Upper lobe of right lung (tissue), 1 donor: ENCODE data around the gene PLCH2. TPM values are rescaled to one million over a fixed set of nuclear protein-coding genes. Genes with fewer than 3 reads are reported as not detected.

Experiments used
- ATAC-seq: fragments of 200-7000 bp; cut with Tn5 transposase; one replicate; pipeline ENCODE4 v1.9.1; 2020; ENCODE audit warnings: mild to moderate bottlenecking, moderate library complexity
- DNase-seq: peaks from one replicate; pipeline ENCODE4 v3.0.0-alpha.2; 2020
- H3K27ac ChIP-seq: fragments of 200-600 bp; one replicate; pipeline ENCODE4 v1.8.0; 2022
- H3K27me3 ChIP-seq: fragments of 200-600 bp; one replicate; pipeline ENCODE4 v1.8.0; 2022; ENCODE audit warnings: mild to moderate bottlenecking
- H3K36me3 ChIP-seq: fragments of 200-600 bp; one replicate; pipeline ENCODE4 v1.8.0; 2022
- H3K4me1 ChIP-seq: fragments of 200-600 bp; one replicate; pipeline ENCODE4 v1.8.0; 2022
- H3K4me3 ChIP-seq: fragments of 200-600 bp; one replicate; pipeline ENCODE4 v1.8.0; 2022; ENCODE audit warnings: mild to moderate bottlenecking
- H3K9me3 ChIP-seq: fragments of 200-600 bp; one replicate; pipeline ENCODE4 v1.8.0; 2022
- CTCF ChIP-seq: fragments of 200-600 bp; IDR thresholded peaks from one replicate; pipeline ENCODE4 v1.8.0; 2022; ENCODE audit warnings: antibody characterized with exemption
- intact Hi-C: fragments of 100-400 bp; cut with DNase I; formaldehyde crosslinking; loops from one replicate; pipeline ENCODE4 v1.11.0; 2022
- total RNA-seq: library from RNA; stranded (reverse); fragmentation: NEBNext Ultra II Directional; extraction: Animal tissue kit (Norgen Biotek cat#: 25700); gene quantifications from one replicate; pipeline ENCODE4 v1.2.1, GENCODE V29; 2021
- donor health status: DM: no; HTN: yes; CAD: no; lungs with severe emphysema.

PLCH2 gene
- total RNA-seq, 1 donor from 2014 or later = 2.4 TPM

GRCh38 chr1:2529784-2530512, 53.9 kb downstream of the PLCH2 start, which contains the start of gene HES5:
Gene HES5, minus strand, starts transcription at chr1:2530263. Its CDS starts 99 bp downstream, at chr1:2530164.
- DNase-seq (no peak), ATAC-seq (peak; percentile 3)
- intact Hi-C loops = no loop called here
- Histone ChIP-seq H3K27me3 (peaks cover 21% of the 10 kb centered on the region), H3K4me1 (peaks cover 37% of the 10 kb centered on the region), H3K9me3 (no peaks in the 10 kb centered on the region), H3K4me3 (peak within 1 kb of the TSS; percentile 44), H3K36me3 (no peaks in the 10 kb centered on the region), H3K27ac (peak within 1 kb of the TSS; percentile 47)
- no peak for TF ChIP-seq CTCF

- H3K9me3 ChIP-seq = no peaks in the 10 kb centered on the region
- intact Hi-C loops = no loop called here
- DNase-seq = no peak
- H3K4me1 ChIP-seq = peaks cover 29% of the 10 kb centered on the region
- peaks cover 21% of the 10 kb centered on the region for H3K27me3 ChIP-seq
- H3K36me3 ChIP-seq = no peaks in the 10 kb centered on the region
- TF ChIP-seq CTCF = no peak
- H3K27ac ChIP-seq = peak overlapping the region; percentile 17
- ATAC-seq = peak; percentile 26
- peak overlapping the region; percentile 44 for H3K4me3 ChIP-seq
These were observed 54.6 kb downstream of the PLCH2 start for GRCh38 chr1:2530513-2531361.

- H3K27ac ChIP-seq = no peak overlapping the region
- DNase-seq = no peak
- ATAC-seq = no peak
- H3K4me1 ChIP-seq = peaks cover 21% of the 10 kb centered on the region
- TF ChIP-seq CTCF = no peak
- no peak overlapping the region for H3K4me3 ChIP-seq
- H3K9me3 ChIP-seq = no peaks in the 10 kb centered on the region
- intact Hi-C loops = no loop called here
- peaks cover 21% of the 10 kb centered on the region for H3K27me3 ChIP-seq
- H3K36me3 ChIP-seq = no peaks in the 10 kb centered on the region
These were observed 56.5 kb downstream of the PLCH2 start for GRCh38 chr1:2532485-2533160.

GRCh38 chr1:2533365-2533764, 57.3 kb downstream of the PLCH2 start:
- Histone ChIP-seq H3K27ac (no peak overlapping the region), H3K4me3 (no peak overlapping the region), H3K27me3 (peaks cover 21% of the 10 kb centered on the region), H3K36me3 (no peaks in the 10 kb centered on the region), H3K9me3 (no peaks in the 10 kb centered on the region), H3K4me1 (peaks cover 21% of the 10 kb centered on the region)
- TF ChIP-seq CTCF = no peak
- no peak for ATAC-seq
- intact Hi-C loops = no loop called here
- no peak for DNase-seq

- peak overlapping the region; percentile 6 for H3K27ac ChIP-seq
- no peak for TF ChIP-seq CTCF
- ATAC-seq = no peak
- H3K9me3 ChIP-seq = no peaks in the 10 kb centered on the region
- intact Hi-C loops = no loop called here
- H3K36me3 ChIP-seq = no peaks in the 10 kb centered on the region
- H3K4me3 ChIP-seq = no peak overlapping the region
- H3K4me1 ChIP-seq = peaks cover 13% of the 10 kb centered on the region
- peaks cover 21% of the 10 kb centered on the region for H3K27me3 ChIP-seq
- DNase-seq = no peak
These were observed 58.2 kb downstream of the PLCH2 start for GRCh38 chr1:2534315-2534686.
